ENCODE data around the gene RAB7B.

RAB7B gene

GRCh38 chr1:206023695-206024094 is 20.5 kb upstream of the RAB7B start, which contains the start of gene CTSE:
CTSE (minus strand) TSS chr1:206023895; CDS start chr1:206023791, 104 bp downstream.
- in situ Hi-C loops (cut with MboI; ENCODE audit: low sequenced_read_pairs): loop anchor here (10.0 kb wide), 1 partner anchor 81 kb away; no protein-coding TSS in a partner anchor

DNA sequence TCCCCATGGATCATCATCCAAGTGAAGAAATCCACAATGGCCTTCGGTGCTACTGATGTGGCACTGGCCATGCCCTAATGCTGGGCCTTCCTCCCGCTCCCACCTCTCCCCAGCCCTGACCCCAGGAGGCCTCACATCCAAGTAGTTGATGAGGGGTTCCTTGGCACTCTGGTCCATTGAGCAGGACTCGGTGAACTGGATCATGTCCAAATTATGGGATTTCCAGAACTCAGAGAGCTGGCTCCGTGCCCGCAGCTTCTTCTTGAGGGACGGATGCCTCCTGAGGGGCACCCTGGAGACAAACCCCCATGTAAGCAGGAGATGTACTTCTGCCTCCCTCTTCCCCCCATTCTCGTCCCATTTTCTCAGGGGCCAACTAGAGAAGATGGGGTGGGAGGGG is 19.6 kb upstream of the RAB7B start:
- in situ Hi-C loops (cut with MboI; ENCODE audit: low sequenced_read_pairs): loop anchor here (10.0 kb wide), 1 partner anchor 82 kb away; no protein-coding TSS in a partner anchor

DNA sequence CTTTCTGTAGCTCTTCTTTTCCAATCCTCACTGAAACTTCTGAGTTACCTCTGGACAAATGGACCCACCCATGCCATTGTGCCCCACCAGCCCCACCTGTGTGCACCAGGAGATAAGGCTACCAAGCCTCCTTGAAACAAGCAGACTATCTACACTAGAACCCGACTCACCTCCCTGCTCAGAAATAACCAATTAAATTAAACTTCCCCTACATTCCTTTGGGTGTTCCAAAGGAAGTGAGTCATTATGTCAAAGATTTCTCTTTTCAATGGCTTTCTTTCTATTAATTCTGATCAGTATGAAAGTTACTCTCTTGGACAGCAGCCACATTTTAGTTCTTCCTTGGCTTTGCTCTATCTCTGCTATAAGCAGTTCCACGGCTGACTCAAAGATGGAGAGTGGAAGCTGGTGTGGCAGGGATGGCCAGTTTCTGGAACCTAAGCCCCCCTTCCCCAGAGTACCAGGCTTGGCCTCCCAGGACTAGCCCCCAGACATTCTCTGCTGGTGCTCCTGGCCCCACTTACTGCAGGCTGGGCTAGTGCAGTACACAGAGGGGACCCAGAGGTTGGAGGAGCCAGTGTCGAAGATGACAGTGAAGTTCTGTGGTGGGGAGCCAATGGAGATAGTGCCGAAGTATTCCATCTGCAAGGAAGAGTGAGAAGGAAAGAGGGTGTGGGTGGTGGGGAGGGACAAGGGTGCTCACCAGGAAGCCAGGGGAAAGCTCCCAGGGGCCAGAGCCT is 18.6 kb upstream of the RAB7B start:
- in situ Hi-C loops (cut with MboI; ENCODE audit: low sequenced_read_pairs): loop anchor here (10.0 kb wide), 1 partner anchor 83 kb away; no protein-coding TSS in a partner anchor

GRCh38 chr1:206021008-206021625 is 17.9 kb upstream of the RAB7B start:
- in situ Hi-C loops (cut with MboI; ENCODE audit: low sequenced_read_pairs): loop anchor here (10.0 kb wide), 1 partner anchor 84 kb away; no protein-coding TSS in a partner anchor

DNA sequence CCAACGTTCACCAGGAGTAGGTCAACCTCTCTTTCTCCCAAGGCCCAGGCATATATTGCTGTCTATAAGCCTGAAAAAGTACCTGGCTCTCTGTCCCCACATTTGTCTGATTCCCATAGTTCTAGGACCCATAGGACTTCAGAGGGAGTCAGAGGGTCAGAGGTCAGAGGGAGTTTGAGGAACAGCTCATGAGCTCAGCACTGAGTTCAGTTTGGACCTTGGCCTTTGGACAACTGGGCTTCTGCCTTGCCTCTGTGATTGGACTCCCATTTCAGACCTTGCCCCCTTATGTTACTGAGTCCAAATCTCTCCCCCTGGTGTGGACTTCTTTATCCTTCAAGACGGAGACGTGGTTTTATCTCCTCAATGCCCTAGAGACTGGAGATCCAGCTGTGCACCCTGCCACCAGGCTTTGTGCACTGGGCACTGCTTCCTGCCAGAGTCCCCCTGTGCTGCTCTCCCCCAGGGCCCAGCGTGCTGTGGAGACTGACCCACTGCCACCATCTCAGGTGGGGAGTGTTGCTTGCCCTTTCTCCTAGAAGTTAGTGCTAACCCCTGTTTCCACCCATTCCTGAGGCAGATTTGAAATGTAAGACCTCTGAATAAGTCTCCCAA is 17.3 kb upstream of the RAB7B start:
- in situ Hi-C loops (cut with MboI; ENCODE audit: low sequenced_read_pairs): loop anchor here (10.0 kb wide), 1 partner anchor 84 kb away; no protein-coding TSS in a partner anchor

- in situ Hi-C loops (cut with MboI; ENCODE audit: low sequenced_read_pairs): no loop called here
Observed at GRCh38 chr1:206015071-206015470, 11.9 kb upstream of the RAB7B start.

DNA sequence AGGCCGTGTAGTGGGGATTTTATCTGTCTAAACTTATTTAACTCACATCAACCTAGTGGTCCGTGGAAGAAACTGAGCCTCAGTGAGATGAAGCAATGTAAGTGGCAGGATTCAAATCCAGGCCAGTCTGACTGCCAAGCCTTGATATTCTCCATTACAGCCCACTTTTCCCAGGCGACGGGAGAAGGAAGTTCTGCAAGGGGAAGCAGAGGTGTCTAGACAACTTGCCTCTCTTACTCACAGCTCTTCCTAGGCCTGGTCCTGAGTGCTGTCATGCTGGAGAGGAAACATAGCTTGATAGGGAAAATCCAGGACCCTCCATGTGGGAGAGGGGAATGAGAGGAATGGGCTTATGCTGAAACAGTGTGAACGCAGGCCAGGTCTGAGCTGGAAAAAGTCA is 11.4 kb upstream of the RAB7B start:
- in situ Hi-C loops (cut with MboI; ENCODE audit: low sequenced_read_pairs): no loop called here

DNA sequence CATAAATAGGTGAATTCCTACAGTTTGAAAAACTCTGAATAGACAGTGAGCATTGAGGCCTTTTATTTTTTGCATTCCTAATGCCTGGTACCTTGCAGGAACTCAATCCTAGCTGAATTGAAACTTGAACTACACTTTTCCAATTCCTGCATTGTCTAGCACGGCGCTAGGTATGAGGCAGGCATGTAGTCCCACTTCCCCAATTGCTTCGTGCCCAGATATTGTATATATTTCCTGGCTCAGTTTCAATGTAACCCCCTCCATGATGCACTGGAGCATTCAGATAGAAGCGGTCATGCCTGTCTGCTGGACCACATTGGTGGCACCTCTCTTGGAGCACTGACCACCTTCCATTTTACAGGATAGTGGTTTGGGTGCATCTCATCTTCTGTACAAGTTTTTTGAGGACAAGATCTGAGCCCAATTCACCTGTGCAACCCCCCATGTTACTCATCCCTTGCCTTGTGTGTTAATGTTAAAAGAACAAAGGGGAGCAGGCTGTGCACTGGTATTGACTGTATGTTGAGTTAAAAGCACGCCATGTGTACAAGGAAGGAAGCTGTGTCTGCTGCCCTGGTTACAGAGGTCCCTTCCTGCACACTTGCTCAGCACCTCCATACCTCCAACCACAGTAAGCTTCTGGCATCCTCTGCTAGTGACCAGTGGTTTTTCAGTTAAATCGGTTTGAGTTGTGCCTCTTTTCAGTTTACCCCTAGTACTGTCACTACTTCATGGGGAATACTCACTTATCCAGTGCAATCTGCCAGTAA is 10.0 kb upstream of the RAB7B start:
- in situ Hi-C loops (cut with MboI; ENCODE audit: low sequenced_read_pairs): no loop called here

- in situ Hi-C loops (cut with MboI; ENCODE audit: low sequenced_read_pairs): no loop called here
Observed at GRCh38 chr1:206012086-206012859, 9.1 kb upstream of the RAB7B start.

DNA sequence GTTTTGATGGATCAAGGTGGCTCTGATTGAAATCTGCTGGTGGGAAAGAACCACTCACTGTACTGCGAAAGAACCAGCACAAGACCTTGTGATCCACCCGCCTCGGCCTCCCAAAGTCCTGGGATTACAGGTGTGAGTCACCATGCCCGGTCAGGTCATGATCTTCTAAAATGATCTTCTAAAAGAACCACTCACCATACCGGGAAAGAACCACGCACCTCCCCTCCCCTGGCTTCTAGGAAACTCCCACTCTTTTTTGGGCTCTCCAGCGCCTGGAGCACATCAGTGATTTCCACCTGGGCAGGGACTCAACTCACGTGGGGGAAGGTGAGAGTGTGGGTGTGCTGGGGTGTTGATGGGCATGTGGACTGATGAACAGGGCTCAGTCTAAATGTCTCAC is 7.9 kb upstream of the RAB7B start:
- in situ Hi-C loops (cut with MboI; ENCODE audit: low sequenced_read_pairs): no loop called here

DNA sequence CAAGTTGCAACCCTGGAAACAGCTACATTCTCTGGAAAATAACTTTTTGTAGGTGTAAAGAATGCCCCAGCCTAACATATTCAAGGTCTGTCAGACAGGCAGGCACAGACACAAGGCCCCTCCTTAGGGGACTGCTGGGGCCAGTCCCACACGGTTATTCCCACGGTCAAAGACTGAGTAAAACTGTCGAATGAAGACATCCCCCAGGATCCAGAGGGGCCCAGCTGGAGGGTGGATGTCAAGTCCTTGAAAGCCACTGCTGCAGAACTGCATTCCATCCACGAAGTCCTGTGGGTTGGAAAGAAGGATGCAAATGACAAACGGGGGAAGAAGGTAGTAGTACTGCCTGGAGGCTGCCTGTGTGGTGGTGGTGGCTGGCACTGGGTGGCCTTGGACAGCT is 6.9 kb upstream of the RAB7B start:
- in situ Hi-C loops (cut with MboI; ENCODE audit: low sequenced_read_pairs): no loop called here

- in situ Hi-C loops (cut with MboI; ENCODE audit: low sequenced_read_pairs): no loop called here
Observed at GRCh38 chr1:206006946-206007345, 3.8 kb upstream of the RAB7B start.

DNA sequence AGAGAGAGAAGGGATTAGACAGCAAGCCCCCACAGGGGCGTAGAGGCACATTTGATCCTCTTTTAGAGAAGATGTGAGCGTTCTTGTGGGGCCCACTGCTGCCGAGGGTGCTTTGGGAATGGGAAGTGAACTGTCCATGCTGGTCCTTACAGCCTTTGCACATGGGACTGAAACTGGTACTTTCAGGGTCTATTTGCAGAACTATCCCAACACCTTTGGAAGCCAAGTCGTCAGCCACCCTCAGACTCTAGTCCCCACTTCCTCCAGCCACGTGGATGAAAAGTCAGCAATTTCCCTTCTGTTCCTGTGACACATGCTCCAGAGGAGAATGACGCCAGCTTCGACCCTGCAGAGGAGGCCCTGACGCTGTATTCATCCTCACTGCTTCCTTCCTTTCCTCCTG is 2.6 kb upstream of the RAB7B start:
- in situ Hi-C loops (cut with MboI; ENCODE audit: low sequenced_read_pairs): no loop called here

DNA sequence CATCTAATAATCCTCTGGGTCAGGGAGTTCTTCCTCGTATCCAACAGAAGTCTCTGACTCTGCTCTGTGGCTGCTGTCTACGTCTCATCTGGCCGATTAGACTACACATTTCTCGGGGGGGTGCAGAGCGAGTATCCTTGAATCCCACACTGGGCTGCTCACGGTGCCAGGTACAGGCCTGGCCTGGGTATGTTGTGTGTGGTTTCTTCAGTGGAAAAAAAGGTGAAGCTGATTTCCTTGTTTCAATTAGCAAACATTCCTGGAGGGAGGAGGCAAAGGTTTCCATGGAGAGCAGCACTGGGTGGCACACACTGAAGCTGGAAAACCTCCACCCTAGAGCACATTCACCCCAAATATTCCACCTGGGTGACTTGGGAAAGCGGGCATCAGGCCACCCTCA is 2.0 kb upstream of the RAB7B start:
- in situ Hi-C loops (cut with MboI; ENCODE audit: low sequenced_read_pairs): no loop called here

DNA sequence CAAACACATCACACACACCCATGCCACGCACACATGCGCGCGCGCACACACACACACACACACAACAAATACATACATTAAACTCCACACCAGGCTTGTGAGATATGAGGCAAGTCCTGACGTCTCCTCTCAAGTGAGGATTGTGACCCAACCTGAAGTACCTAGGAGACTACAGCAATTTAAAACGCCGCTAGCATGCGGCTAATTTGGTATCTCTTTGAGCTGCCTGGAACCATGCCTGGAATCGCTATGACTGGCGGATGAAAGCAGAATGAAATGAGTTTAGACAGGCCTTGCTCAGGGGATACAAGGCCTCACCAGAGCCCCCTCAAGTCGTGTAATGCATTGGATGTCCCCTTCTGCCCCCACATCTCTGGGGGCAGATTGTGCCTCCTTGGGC is 1.6 kb upstream of the RAB7B start:
- in situ Hi-C loops (cut with MboI; ENCODE audit: low sequenced_read_pairs): no loop called here

GRCh38 chr1:206003854-206004800 is 932 bp upstream of the RAB7B start:
- in situ Hi-C loops (cut with MboI; ENCODE audit: low sequenced_read_pairs): no loop called here

GRCh38 chr1:206002160-206002559 is 1.0 kb downstream of the RAB7B start:
- in situ Hi-C loops (cut with MboI; ENCODE audit: low sequenced_read_pairs): no loop called here

GRCh38 chr1:206001476-206001888 is 1.7 kb downstream of the RAB7B start:
- in situ Hi-C loops (cut with MboI; ENCODE audit: low sequenced_read_pairs): no loop called here

DNA sequence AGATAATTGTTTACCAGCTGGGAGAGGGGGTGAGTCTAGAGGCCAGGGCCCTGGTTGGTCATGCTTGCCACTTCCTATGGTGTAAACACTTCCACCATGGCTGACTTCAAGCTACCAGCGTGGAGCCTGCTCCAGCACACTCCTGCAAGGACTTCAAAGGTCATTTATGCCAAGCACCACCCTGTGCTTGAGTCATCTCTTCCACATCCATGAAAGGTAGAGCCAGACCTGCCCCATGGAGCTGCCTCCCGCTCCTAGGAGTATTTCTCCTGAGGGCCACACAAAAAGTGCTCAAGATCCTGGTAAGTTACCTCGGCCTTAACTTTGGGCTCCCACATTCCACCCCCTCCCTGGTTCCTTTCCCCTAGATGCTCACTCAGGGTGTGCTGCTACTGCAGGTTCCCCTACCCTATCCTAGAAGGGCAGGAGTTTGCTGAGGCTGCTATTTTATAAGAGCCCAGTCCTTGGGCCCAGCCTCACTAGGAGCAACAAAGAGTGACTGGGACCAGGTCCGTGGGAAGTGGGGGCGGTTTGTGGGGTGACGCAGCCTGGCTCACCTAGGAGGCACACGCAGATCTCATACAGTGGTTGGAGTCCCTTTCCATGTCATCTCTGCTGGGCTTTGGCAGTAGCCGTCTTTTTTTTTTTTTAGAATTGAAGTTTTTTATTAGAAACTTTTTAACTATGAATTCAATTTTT is 2.4 kb downstream of the RAB7B start:
- in situ Hi-C loops (cut with MboI; ENCODE audit: low sequenced_read_pairs): no loop called here
